ENCODE results near the gene ZMAT2. TPM values are rescaled to one million over a fixed set of nuclear protein-coding genes. Genes with fewer than 3 reads are reported as not detected.
A peak's percentile ranks its signal among the peaks of the same experiment; 100 is the strongest.

ZMAT2 gene
- total and polyA plus RNA-seq, 10 donors, result 34.4 to 80.3 (median 47.5) TPM

DNA sequence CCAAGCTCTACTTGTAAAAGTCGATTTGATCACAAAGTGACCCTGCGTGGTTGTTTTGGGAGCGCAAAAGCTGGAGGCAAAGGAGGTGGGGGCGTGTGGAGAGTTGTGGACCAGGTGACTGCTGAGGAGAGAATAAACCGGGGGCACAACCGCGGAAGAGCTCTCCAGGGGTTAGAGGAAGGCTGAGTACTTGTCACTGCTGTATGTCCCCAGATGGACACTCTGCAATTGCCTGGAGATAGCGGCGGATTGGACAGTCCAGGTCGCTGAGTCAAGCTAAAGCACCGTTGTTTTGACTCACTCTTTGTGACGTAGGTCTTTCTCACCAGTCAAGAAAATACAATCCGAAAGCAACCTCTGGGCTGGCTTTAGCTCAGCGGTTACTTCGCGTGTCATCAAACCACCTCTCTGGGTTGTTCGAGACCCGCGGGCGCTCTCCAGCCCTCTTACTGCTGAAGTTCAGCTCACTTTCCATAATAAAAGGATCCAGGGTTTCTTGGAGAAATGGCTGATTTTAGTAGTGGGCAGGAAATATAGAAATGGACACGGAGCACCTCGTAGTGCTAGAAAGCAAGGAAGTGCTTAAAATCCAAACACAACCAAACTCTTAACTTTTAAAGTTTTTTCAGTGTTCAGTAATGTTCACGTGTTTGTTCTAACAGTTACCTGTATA is 25.7 kb downstream of the ZMAT2 start:
- Histone ChIP-seq H3K4me3 (peak overlapping the region in 2 of 8 donors; percentile 9 to 46), H3K9me3 (no peaks in the 10 kb centered on the region), H3K27me3 (replicated peaks in 1 of 7) (peaks cover 0 to 43% (median 0%) of the 10 kb centered on the region in 7 donors), H3K27ac (no peak overlapping the region), H3K4me1 (peaks cover 0 to 9% (median 0%) of the 10 kb centered on the region in 6 donors), H3K36me3 (no peaks in the 10 kb centered on the region)
- no peak for DNase-seq
- intact Hi-C loops (cut with DNase I; ENCODE audit: low total_unique reads), result no loop called here
- TF ChIP-seq POLR2A (IDR thresholded peaks at IDR 0.05), result no peak
- TF ChIP-seq POLR2AphosphoS5 (IDR thresholded peaks at IDR 0.05), result no peak
- no peak for TF ChIP-seq CTCF (IDR thresholded peaks at IDR 0.05 in 8 of 11, conservative IDR thresholded peaks at IDR 0.05 in 3 of 11)
- 11 to 17% (median 17%) methylated on average over 23 of the region's 23 CpGs for WGBS, 5 donors

- no peak for TF ChIP-seq POLR2AphosphoS5 (IDR thresholded peaks at IDR 0.05)
- no peak for TF ChIP-seq CTCF (IDR thresholded peaks at IDR 0.05 in 8 of 11, conservative IDR thresholded peaks at IDR 0.05 in 3 of 11)
- TF ChIP-seq POLR2A (IDR thresholded peaks at IDR 0.05), result no peak
- intact Hi-C loops (cut with DNase I; ENCODE audit: low total_unique reads), result no loop called here
- no peak overlapping the region for H3K27ac ChIP-seq
- WGBS, 5 donors, result 64 to 77% (median 67%) methylated on average over 4 of the region's 4 CpGs
- no peaks in the 10 kb centered on the region for H3K4me1 ChIP-seq
- DNase-seq, result no peak
- H3K9me3 ChIP-seq, result peaks cover 0 to 13% (median 6%) of the 10 kb centered on the region in 8 donors
- no peak overlapping the region for H3K4me3 ChIP-seq
- peaks cover 0 to 62% (median 9%) of the 10 kb centered on the region in 7 donors for H3K27me3 ChIP-seq (replicated peaks in 1 of 7)
- H3K36me3 ChIP-seq, result no peaks in the 10 kb centered on the region
Observed at GRCh38 chr5:140733098-140733497, 32.9 kb downstream of the ZMAT2 start.

GRCh38 chr5:140734354-140734753 is 34.1 kb downstream of the ZMAT2 start:
- Histone ChIP-seq H3K27me3 (replicated peaks in 1 of 7) (peaks cover 0 to 62% (median 9%) of the 10 kb centered on the region in 7 donors), H3K27ac (no peak overlapping the region), H3K36me3 (no peaks in the 10 kb centered on the region), H3K4me3 (no peak overlapping the region), H3K4me1 (no peaks in the 10 kb centered on the region), H3K9me3 (peaks cover 0 to 25% (median 16%) of the 10 kb centered on the region in 8 donors)
- TF ChIP-seq POLR2A (IDR thresholded peaks at IDR 0.05), result no peak
- no peak for TF ChIP-seq POLR2AphosphoS5 (IDR thresholded peaks at IDR 0.05)
- TF ChIP-seq CTCF (IDR thresholded peaks at IDR 0.05 in 8 of 11, conservative IDR thresholded peaks at IDR 0.05 in 3 of 11), result no peak
- intact Hi-C loops (cut with DNase I; ENCODE audit: low total_unique reads), result no loop called here
- DNase-seq, result no peak
- whole genome bisulfite sequencing, 5 donors, result 65 to 72% (median 69%) methylated on average over 7 of the region's 7 CpGs

GRCh38 chr5:140737486-140737885 is 37.2 kb downstream of the ZMAT2 start:
- TF ChIP-seq CTCF (IDR thresholded peaks at IDR 0.05 in 8 of 11, conservative IDR thresholded peaks at IDR 0.05 in 3 of 11), result no peak
- no peak for TF ChIP-seq POLR2AphosphoS5 (IDR thresholded peaks at IDR 0.05)
- TF ChIP-seq POLR2A (IDR thresholded peaks at IDR 0.05), result no peak
- no peak for DNase-seq
- no peaks in the 10 kb centered on the region for H3K36me3 ChIP-seq
- H3K4me1 ChIP-seq, result no peaks in the 10 kb centered on the region
- H3K27me3 ChIP-seq (replicated peaks in 1 of 7), result peaks cover 0 to 48% (median 0%) of the 10 kb centered on the region in 7 donors
- H3K9me3 ChIP-seq, result peaks cover 0 to 56% (median 33%) of the 10 kb centered on the region in 8 donors
- no peak overlapping the region for H3K27ac ChIP-seq
- intact Hi-C loops (cut with DNase I; ENCODE audit: low total_unique reads), result no loop called here
- 71 to 82% (median 72%) methylated on average over 1 of the region's 1 CpG for WGBS, 5 donors
- no peak overlapping the region for H3K4me3 ChIP-seq
